Stimulated activated CD8-positive, alpha-beta memory T cell treated with anti-CD3 and anti-CD28 coated beads, Interleukin-2, amount 100 ng/mL, for 1 hour (primary cell): ENCODE data around the gene C10orf53.
"Not testable (repeated sequence)": the region's sequence is repeated elsewhere in the genome, so short reads cannot be mapped to it uniquely, and the experiment has no call there.

ENCODE experiments used
- DNase-seq, 2 donors: peaks; one replicate each; pipeline ENCODE4 v3.0.0-alpha.2; 2020; ENCODE audit warnings: low read depth in 2 of 2

Gene C10orf53

GRCh38 chr10:49652421-49653272 is 26.8 kb upstream of the C10orf53 start:
- DNase-seq: no peak

- no peak for DNase-seq
Observed at GRCh38 chr10:49653273-49653929, 26.1 kb upstream of the C10orf53 start.

- no peak for DNase-seq
Observed at GRCh38 chr10:49654036-49654693, 25.3 kb upstream of the C10orf53 start.

GRCh38 chr10:49655099-49655498 is 24.4 kb upstream of the C10orf53 start:
- DNase-seq: no peak

- no peak for DNase-seq
Observed at GRCh38 chr10:49656845-49657493, 22.5 kb upstream of the C10orf53 start.

GRCh38 chr10:49657606-49658005 is 21.8 kb upstream of the C10orf53 start:
- DNase-seq: no peak

- DNase-seq: no peak
Observed at GRCh38 chr10:49661140-49661856, 18.2 kb upstream of the C10orf53 start.

GRCh38 chr10:49662169-49662830 is 17.2 kb upstream of the C10orf53 start:
- no peak for DNase-seq

- no peak for DNase-seq
Observed at GRCh38 chr10:49663596-49663995, 15.9 kb upstream of the C10orf53 start.

GRCh38 chr10:49664006-49664841 is 15.2 kb upstream of the C10orf53 start:
- DNase-seq: no peak

GRCh38 chr10:49664842-49665355 is 14.6 kb upstream of the C10orf53 start:
- DNase-seq: no peak

GRCh38 chr10:49666054-49666615 is 13.3 kb upstream of the C10orf53 start:
- no peak for DNase-seq

- DNase-seq: no peak
Observed at GRCh38 chr10:49666685-49667084, 12.8 kb upstream of the C10orf53 start.

- no peak for DNase-seq
Observed at GRCh38 chr10:49667991-49668390, 11.5 kb upstream of the C10orf53 start.

GRCh38 chr10:49668684-49669083 is 10.8 kb upstream of the C10orf53 start:
- no peak for DNase-seq

GRCh38 chr10:49678827-49679479 is 498 bp upstream of the C10orf53 start:
- DNase-seq: no peak

GRCh38 chr10:49682449-49682848 is 3.0 kb downstream of the C10orf53 start:
- DNase-seq: not testable (repeated sequence)

- DNase-seq: no peak
Observed at GRCh38 chr10:49682879-49683278, 3.4 kb downstream of the C10orf53 start.

GRCh38 chr10:49686651-49687050 is 7.2 kb downstream of the C10orf53 start:
- DNase-seq: no peak
